ENCODE results near the gene CCNT2. TPM values are rescaled to one million over a fixed set of nuclear protein-coding genes. Genes with fewer than 3 reads are reported as not detected.

CCNT2 gene
- total and polyA plus RNA-seq, 8 donors = 29.3 to 91.4 (median 83.7) TPM

GRCh38 chr2:134919341-134920210 is 954 bp downstream of the CCNT2 start:
- H3K9me3 ChIP-seq = no peaks in the 10 kb centered on the region
- peak; percentile 6 for ATAC-seq
- H3K4me1 ChIP-seq = peaks cover 22 to 55% of the 10 kb centered on the region in 2 donors
- H3K27me3 ChIP-seq = no peaks in the 10 kb centered on the region
- H3K36me3 ChIP-seq = peaks cover 0 to 9% of the 10 kb centered on the region in 2 donors
- no peak for TF ChIP-seq CTCF (IDR thresholded peaks at IDR 0.05)
- H3K27ac ChIP-seq = peak overlapping the region; percentile 98 to 99
- peak in 1 of 4 donors; percentile 38 for DNase-seq
- peak overlapping the region; percentile 97 for H3K4me3 ChIP-seq
- intact Hi-C loops (cut with DNase I) = no loop called here

DNA sequence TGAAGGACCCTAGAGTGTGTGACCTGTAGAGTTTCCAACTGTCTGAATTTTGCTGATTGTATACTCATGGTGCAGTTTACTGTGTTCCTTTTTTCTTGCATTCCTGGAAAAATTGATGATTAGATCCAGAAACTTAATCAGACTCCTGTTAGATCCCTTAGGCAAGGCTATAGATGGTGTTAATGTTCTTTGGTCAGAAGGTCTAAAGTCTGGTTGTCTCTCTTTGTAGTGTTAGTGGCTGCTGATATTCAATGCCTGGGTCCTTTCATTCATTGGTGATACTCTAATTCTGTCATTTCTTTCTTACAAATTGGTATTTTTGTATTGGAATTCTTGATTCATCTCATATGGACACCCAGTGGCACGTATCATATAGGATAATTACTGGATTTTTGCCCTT is 6.3 kb downstream of the CCNT2 start:
- TF ChIP-seq CTCF (IDR thresholded peaks at IDR 0.05) = no peak
- H3K4me3 ChIP-seq = no peak overlapping the region
- ATAC-seq = no peak
- H3K4me1 ChIP-seq = peaks cover 15 to 83% of the 10 kb centered on the region in 2 donors
- H3K36me3 ChIP-seq = peaks cover 0 to 21% of the 10 kb centered on the region in 2 donors
- no peak for DNase-seq
- H3K9me3 ChIP-seq = no peaks in the 10 kb centered on the region
- no peaks in the 10 kb centered on the region for H3K27me3 ChIP-seq
- intact Hi-C loops (cut with DNase I) = no loop called here
- H3K27ac ChIP-seq = no peak overlapping the region

DNA sequence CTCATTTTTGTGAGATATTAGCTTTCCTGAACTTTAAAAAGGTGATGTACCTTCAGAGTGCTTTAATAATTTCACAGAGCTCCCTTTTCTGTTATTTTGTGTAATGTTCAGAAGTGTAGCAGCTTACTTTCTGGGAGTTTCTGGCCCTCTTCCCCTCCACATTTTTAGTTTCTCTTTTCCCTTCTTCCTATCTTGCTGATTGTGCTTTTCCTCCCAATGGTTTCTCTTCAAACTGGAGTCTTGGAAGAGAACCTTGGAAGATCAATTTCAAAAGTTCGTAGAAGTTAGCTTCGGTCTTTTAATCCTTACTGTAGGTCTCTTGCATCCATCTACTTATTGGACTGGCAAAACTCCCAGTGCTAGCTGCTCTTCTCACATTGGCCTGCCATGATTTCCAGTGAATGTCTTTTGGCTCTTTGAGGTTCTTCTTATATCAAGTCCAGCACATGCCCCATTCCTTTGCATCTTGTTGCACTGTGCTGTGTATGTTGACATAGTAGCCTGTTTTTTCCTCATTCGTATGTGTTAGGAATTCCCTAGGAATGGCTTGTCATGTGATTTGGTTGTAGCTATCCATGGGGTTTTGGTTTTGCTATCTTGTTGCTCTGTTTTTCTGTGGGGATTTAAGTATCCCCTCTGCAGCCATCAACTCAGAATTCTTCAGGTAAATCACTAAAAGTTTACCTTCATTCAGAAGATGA is 7.8 kb downstream of the CCNT2 start:
- ATAC-seq (peak; percentile 21), DNase-seq (no peak)
- peaks cover under 1 to 77% of the 10 kb centered on the region in 2 donors for H3K4me1 ChIP-seq
- H3K36me3 ChIP-seq = peaks cover 0 to 21% of the 10 kb centered on the region in 2 donors
- H3K27ac ChIP-seq = no peak overlapping the region
- H3K27me3 ChIP-seq = no peaks in the 10 kb centered on the region
- H3K4me3 ChIP-seq = no peak overlapping the region
- TF ChIP-seq CTCF (IDR thresholded peaks at IDR 0.05) = no peak
- H3K9me3 ChIP-seq = no peaks in the 10 kb centered on the region
- intact Hi-C loops (cut with DNase I) = no loop called here

DNA sequence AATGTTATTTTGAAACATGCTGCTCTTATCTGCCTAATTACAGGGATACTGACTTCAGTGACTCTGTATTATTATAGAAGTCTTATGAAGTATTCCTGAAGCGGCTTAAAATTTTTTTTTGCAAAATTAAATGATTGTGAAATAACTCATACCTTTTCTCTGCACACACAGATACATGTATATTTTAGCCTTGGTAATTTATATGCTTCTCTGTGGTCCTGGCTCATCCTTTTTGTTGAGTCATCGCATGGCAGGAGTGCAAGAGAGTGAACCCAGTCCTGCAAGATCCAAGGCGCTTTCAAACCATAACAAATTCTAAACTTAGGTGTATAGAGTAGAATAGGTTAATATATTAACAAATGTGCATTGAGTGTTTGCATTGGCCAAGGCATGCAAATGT is 8.6 kb downstream of the CCNT2 start:
- intact Hi-C loops (cut with DNase I) = no loop called here
- peaks cover 0 to 76% of the 10 kb centered on the region in 2 donors for H3K4me1 ChIP-seq
- DNase-seq (no peak), ATAC-seq (peak; percentile 44)
- H3K27me3 ChIP-seq = no peaks in the 10 kb centered on the region
- H3K4me3 ChIP-seq = no peak overlapping the region
- H3K9me3 ChIP-seq = no peaks in the 10 kb centered on the region
- peaks cover 0 to 21% of the 10 kb centered on the region in 2 donors for H3K36me3 ChIP-seq
- H3K27ac ChIP-seq = no peak overlapping the region
- no peak for TF ChIP-seq CTCF (IDR thresholded peaks at IDR 0.05)

Data from left lung (tissue), 10 donors.